ENCODE results near the gene ADISSP.

DNA sequence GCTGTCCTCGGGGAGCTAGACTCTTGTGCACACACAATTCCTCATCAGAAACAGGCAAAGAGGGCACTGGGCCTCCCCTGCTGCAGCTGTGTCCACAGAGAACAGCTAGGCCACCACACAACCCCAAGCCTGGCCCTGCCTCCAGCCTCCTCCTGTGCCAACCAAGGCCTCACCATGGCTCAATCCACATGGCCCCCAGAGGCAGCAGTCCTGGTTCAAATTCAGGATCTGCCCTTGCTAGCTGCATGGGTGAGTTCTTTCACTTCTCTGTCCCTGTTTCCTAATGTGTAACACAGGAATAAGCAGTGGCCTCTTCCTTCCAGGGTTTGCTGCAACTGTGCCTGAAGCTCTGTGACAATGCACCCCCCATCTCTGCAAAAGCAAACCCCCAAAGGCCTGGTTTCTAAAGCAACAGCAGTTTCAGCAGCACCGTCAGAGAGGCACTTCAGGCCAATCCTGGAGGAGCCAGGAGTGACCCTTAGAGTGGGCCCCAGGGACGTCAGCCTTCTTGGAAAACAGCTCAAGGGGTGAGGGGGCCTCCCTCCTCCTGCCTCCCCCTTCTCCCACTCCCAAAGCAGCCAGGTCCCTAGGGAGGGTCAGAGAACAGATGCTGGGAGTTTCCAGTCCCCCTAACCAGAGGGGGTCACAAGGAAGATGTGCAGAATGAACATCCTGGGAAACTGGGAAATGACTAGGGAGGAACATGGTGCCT is 2.2 kb downstream of the ADISSP start:
- no peak for TF ChIP-seq POLR2AphosphoS2 (IDR thresholded peaks at IDR 0.05; ENCODE audit: low read depth, low read length)
- TF ChIP-seq NR2F6 (IDR thresholded peaks at IDR 0.05) = no peak
- TF ChIP-seq NR2F6 (CRISPR knock-in tag; IDR thresholded peaks at IDR 0.05) = no peak
- no peak for TF ChIP-seq EZH2 (conservative IDR thresholded peaks at IDR 0.05; ENCODE audit: low read depth, low read length)
- no peak for TF ChIP-seq ZNF225 (CRISPR knock-in tag; IDR thresholded peaks at IDR 0.05)
- TF ChIP-seq, protein P1, sequence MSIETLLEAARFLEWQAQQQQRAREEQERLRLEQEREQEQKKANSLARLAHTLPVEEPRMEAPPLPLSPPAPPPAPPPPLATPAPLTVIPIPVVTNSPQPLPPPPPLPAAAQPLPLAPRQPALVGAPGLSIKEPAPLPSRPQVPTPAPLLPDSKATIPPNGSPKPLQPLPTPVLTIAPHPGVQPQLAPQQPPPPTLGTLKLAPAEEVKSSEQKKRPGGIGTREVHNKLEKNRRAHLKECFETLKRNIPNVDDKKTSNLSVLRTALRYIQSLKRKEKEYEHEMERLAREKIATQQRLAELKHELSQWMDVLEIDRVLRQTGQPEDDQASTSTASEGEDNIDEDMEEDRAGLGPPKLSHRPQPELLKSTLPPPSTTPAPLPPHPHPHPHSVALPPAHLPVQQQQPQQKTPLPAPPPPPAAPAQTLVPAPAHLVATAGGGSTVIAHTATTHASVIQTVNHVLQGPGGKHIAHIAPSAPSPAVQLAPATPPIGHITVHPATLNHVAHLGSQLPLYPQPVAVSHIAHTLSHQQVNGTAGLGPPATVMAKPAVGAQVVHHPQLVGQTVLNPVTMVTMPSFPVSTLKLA (IDR thresholded peaks at IDR 0.05) = no peak
- TF ChIP-seq, protein P2, sequence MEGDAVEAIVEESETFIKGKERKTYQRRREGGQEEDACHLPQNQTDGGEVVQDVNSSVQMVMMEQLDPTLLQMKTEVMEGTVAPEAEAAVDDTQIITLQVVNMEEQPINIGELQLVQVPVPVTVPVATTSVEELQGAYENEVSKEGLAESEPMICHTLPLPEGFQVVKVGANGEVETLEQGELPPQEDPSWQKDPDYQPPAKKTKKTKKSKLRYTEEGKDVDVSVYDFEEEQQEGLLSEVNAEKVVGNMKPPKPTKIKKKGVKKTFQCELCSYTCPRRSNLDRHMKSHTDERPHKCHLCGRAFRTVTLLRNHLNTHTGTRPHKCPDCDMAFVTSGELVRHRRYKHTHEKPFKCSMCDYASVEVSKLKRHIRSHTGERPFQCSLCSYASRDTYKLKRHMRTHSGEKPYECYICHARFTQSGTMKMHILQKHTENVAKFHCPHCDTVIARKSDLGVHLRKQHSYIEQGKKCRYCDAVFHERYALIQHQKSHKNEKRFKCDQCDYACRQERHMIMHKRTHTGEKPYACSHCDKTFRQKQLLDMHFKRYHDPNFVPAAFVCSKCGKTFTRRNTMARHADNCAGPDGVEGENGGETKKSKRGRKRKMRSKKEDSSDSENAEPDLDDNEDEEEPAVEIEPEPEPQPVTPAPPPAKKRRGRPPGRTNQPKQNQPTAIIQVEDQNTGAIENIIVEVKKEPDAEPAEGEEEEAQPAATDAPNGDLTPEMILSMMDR (CRISPR knock-in tag; IDR thresholded peaks at IDR 0.05) = no peak
- TF ChIP-seq BRD4 (CRISPR knock-in tag; IDR thresholded peaks at IDR 0.05) = no peak
- TF ChIP-seq ZFP36 (IDR thresholded peaks at IDR 0.05; ENCODE audit: borderline replicate concordance, low read depth, low read length, partially characterized antibody) = no peak
- no peak for TF ChIP-seq SMARCC2 (IDR thresholded peaks at IDR 0.05)

Measured in HepG2 (cell line).